Measurements from ENCODE around the gene AFAP1L2. TPM values are rescaled to one million over a fixed set of nuclear protein-coding genes. Genes with fewer than 3 reads are reported as not detected.
"Not testable (repeated sequence)": the region's sequence is repeated elsewhere in the genome, so short reads cannot be mapped to it uniquely, and the experiment has no call there.

AFAP1L2 gene
- total RNA-seq, 1 experiment from 2014 or later: 17.1 TPM

- no peak for DNase-seq (ENCODE audit: low read depth)
Measured at GRCh38 chr10:114362826-114363355, 41.4 kb downstream of the AFAP1L2 start.

- no peak for DNase-seq (ENCODE audit: low read depth)
Measured at GRCh38 chr10:114359953-114360345, 44.4 kb downstream of the AFAP1L2 start.

GRCh38 chr10:114359041-114359952 is 45.0 kb downstream of the AFAP1L2 start:
- peak; percentile 80 for DNase-seq (ENCODE audit: low read depth)

GRCh38 chr10:114357515-114357996 is 46.7 kb downstream of the AFAP1L2 start:
- no peak for DNase-seq (ENCODE audit: low read depth)

GRCh38 chr10:114356751-114357514 is 47.4 kb downstream of the AFAP1L2 start:
- peak; percentile 57 for DNase-seq (ENCODE audit: low read depth)

GRCh38 chr10:114356126-114356525 is 48.2 kb downstream of the AFAP1L2 start:
- no peak for DNase-seq (ENCODE audit: low read depth)

GRCh38 chr10:114353383-114353782 is 50.9 kb downstream of the AFAP1L2 start:
- no peak for DNase-seq (ENCODE audit: low read depth)

GRCh38 chr10:114352653-114353298 is 51.5 kb downstream of the AFAP1L2 start:
- no peak for DNase-seq (ENCODE audit: low read depth)

- no peak for DNase-seq (ENCODE audit: low read depth)
Measured at GRCh38 chr10:114350751-114351150, 53.6 kb downstream of the AFAP1L2 start.

- no peak for DNase-seq (ENCODE audit: low read depth)
Measured at GRCh38 chr10:114349522-114350215, 54.6 kb downstream of the AFAP1L2 start.

- not testable (repeated sequence) for DNase-seq (ENCODE audit: low read depth)
Measured at GRCh38 chr10:114349071-114349470, 55.2 kb downstream of the AFAP1L2 start.

- no peak for DNase-seq (ENCODE audit: low read depth)
Measured at GRCh38 chr10:114347791-114348190, 56.5 kb downstream of the AFAP1L2 start.

GRCh38 chr10:114347241-114347640 is 57.1 kb downstream of the AFAP1L2 start:
- no peak for DNase-seq (ENCODE audit: low read depth)

- no peak for DNase-seq (ENCODE audit: low read depth)
Measured at GRCh38 chr10:114346176-114347031, 57.9 kb downstream of the AFAP1L2 start.

- DNase-seq (ENCODE audit: low read depth): no peak
Measured at GRCh38 chr10:114345701-114346100, 58.6 kb downstream of the AFAP1L2 start.

GRCh38 chr10:114343623-114344505 is 60.4 kb downstream of the AFAP1L2 start:
- no peak for DNase-seq (ENCODE audit: low read depth)

- no peak for DNase-seq (ENCODE audit: low read depth)
Measured at GRCh38 chr10:114342976-114343375, 61.3 kb downstream of the AFAP1L2 start.

GRCh38 chr10:114340816-114341215 is 63.5 kb downstream of the AFAP1L2 start:
- no peak for DNase-seq (ENCODE audit: low read depth)

Data from Daoy (cell line).